Liver (tissue), 9 donors: ENCODE data around the gene ZMYND10. TPM values are rescaled to one million over a fixed set of nuclear protein-coding genes. Genes with fewer than 3 reads are reported as not detected.
"Not testable (repeated sequence)": the region's sequence is repeated elsewhere in the genome, so short reads cannot be mapped to it uniquely, and the experiment has no call there.

ENCODE experiments used
- DNase-seq: peaks from one replicate; pipeline ENCODE4 v3.0.0-alpha.2; 2017; ENCODE audit warnings: low spot score
- H3K27ac ChIP-seq, 2 donors: one replicate each; pipeline ENCODE4 v1.7.0; 2013; ENCODE audit warnings: inconsistent platforms in 2 of 2, low read length in 2 of 2, control low read depth in 1 of 2, low read depth in 1 of 2, mild to moderate bottlenecking in 1 of 2
- H3K27me3 ChIP-seq, 4 donors: one replicate each; pipeline versions ENCODE4 v1.6.1 to v1.7.0; 2013; ENCODE audit warnings: low read length in 3 of 4, inconsistent platforms in 1 of 4, mild to moderate bottlenecking in 1 of 4, moderate library complexity in 1 of 4; ENCODE audit not compliant: control insufficient read depth in 4 of 4, insufficient read depth in 4 of 4
- H3K36me3 ChIP-seq, 4 donors: one replicate each; pipeline versions ENCODE4 v1.6.1 to v1.7.0; 2013; ENCODE audit warnings: low read length in 3 of 4, mild to moderate bottlenecking in 3 of 4, low read depth in 1 of 4, moderate library complexity in 1 of 4; ENCODE audit not compliant: control insufficient read depth in 4 of 4, insufficient read depth in 3 of 4
- H3K4me1 ChIP-seq, 4 donors: one replicate each; pipeline versions ENCODE4 v1.6.1 to v1.7.0; 2013; ENCODE audit warnings: low read length in 3 of 4, mild to moderate bottlenecking in 3 of 4, moderate library complexity in 1 of 4; ENCODE audit not compliant: control insufficient read depth in 4 of 4, insufficient read depth in 4 of 4
- H3K4me3 ChIP-seq, 3 donors: one replicate each; pipeline versions ENCODE4 v1.6.1 to v1.7.0; 2013; ENCODE audit warnings: low read length in 3 of 3, control low read depth in 1 of 3, low read depth in 1 of 3, mild to moderate bottlenecking in 1 of 3
- H3K9ac ChIP-seq, 2 donors: one replicate each; pipeline ENCODE4 v1.7.0; 2013; ENCODE audit warnings: low read length in 2 of 2, mild to moderate bottlenecking in 2 of 2, moderate library complexity in 2 of 2, control low read depth in 1 of 2, low read depth in 1 of 2
- H3K9me3 ChIP-seq, 4 donors: one replicate each; pipeline versions ENCODE4 v1.6.1 to v1.7.0; 2013; ENCODE audit warnings: low read length in 3 of 4; ENCODE audit not compliant: control insufficient read depth in 4 of 4
- ATF3 ChIP-seq: IDR thresholded peaks from 2 replicates; pipeline ENCODE4 v1.6.1; 2016; ENCODE audit warnings: antibody characterized with exemption
- CTCF ChIP-seq: fragments of 150-350 bp; IDR thresholded peaks from 2 replicates; pipeline ENCODE4 v1.5.1; 2017; ENCODE audit warnings: improper control_type of control experiment, low read depth, low read length; ENCODE audit not compliant: missing input control
- EGR1 ChIP-seq, 2 donors: IDR thresholded peaks; 2 replicates each; pipeline ENCODE4 v1.6.1; 2016 to 2018; ENCODE audit warnings: antibody characterized with exemption in 2 of 2, low read depth in 2 of 2
- FOXA1 ChIP-seq: IDR thresholded peaks from 2 replicates; pipeline ENCODE4 v1.6.1; 2016; ENCODE audit warnings: antibody characterized with exemption
- FOXA2 ChIP-seq: IDR thresholded peaks from 2 replicates; pipeline ENCODE4 v1.6.1; 2016; ENCODE audit warnings: antibody characterized with exemption
- GABPA ChIP-seq, 2 donors: IDR thresholded peaks in 1 of 2; conservative IDR thresholded peaks in 1 of 2; 2 replicates each; pipeline ENCODE4 v1.6.1; 2016; ENCODE audit warnings: antibody characterized with exemption in 2 of 2, mild to moderate bottlenecking in 1 of 2, moderate library complexity in 1 of 2
- HNF4A ChIP-seq, 2 donors: conservative IDR thresholded peaks; 2 replicates each; pipeline ENCODE4 v1.6.1; 2016; ENCODE audit warnings: antibody characterized with exemption in 2 of 2, mild to moderate bottlenecking in 2 of 2
- HNF4G ChIP-seq: IDR thresholded peaks from 2 replicates; pipeline ENCODE4 v1.6.1; 2016; ENCODE audit warnings: antibody characterized with exemption
- JUND ChIP-seq, 2 donors: IDR thresholded peaks; 2 replicates each; pipeline ENCODE4 v1.6.1; 2016; ENCODE audit warnings: antibody characterized with exemption in 2 of 2
- MAX ChIP-seq: IDR thresholded peaks from 2 replicates; pipeline ENCODE4 v1.6.1; 2016; ENCODE audit warnings: antibody characterized with exemption
- NR2F2 ChIP-seq: IDR thresholded peaks from 2 replicates; pipeline ENCODE4 v1.6.1; 2016; ENCODE audit warnings: antibody characterized with exemption
- RAD21 ChIP-seq, 2 donors: IDR thresholded peaks; 2 replicates each; pipeline ENCODE4 v1.6.1; 2016; ENCODE audit warnings: antibody characterized with exemption in 2 of 2, mild to moderate bottlenecking in 2 of 2
- REST ChIP-seq: IDR thresholded peaks from 2 replicates; pipeline ENCODE4 v1.6.1; 2016; ENCODE audit warnings: antibody characterized with exemption, mild to moderate bottlenecking
- RXRA ChIP-seq, 2 donors: IDR thresholded peaks; 2 replicates each; pipeline ENCODE4 v1.6.1; 2017 to 2018; ENCODE audit warnings: antibody characterized with exemption in 2 of 2, mild to moderate bottlenecking in 1 of 2
- SP1 ChIP-seq: IDR thresholded peaks from 2 replicates; pipeline ENCODE4 v1.6.1; 2018; ENCODE audit warnings: antibody characterized with exemption, mild to moderate bottlenecking
- TAF1 ChIP-seq: conservative IDR thresholded peaks from 2 replicates; pipeline ENCODE4 v1.6.1; 2016; ENCODE audit warnings: antibody characterized with exemption, mild to moderate bottlenecking
- YY1 ChIP-seq: IDR thresholded peaks from 2 replicates; pipeline ENCODE4 v1.6.1; 2016; ENCODE audit warnings: antibody characterized with exemption, mild to moderate bottlenecking
- ZBTB33 ChIP-seq: IDR thresholded peaks from 2 replicates; pipeline ENCODE4 v1.6.1; 2016; ENCODE audit warnings: antibody characterized with exemption
- WGBS: extraction: QIAGEN DNeasy Blood & Tissue Kit; methylation state at CpG from one replicate; pipeline ENCODE4 v1.1.7; 2013; 5-methylcytosine and 5-hydroxymethylcytosine counted together
- polyA plus RNA-seq, 2 donors: library from polyadenylated mRNA; stranded (reverse) in 1 of 2; unstranded in 1 of 2; fragments of 200-250 nt in 1 of 2; fragments of >200 nt in 1 of 2; fragmentation: Nextera tagmentation in 1 of 2; extraction: Ambion mirVana in 1 of 2; gene quantifications; one replicate each; pipeline versions ENCODE4 v1.2.1 to v1.2.3, GENCODE V29; 2013 to 2015
- total RNA-seq, 2 donors: library from RNA; depleted of rRNA; stranded (reverse); fragments of >200 nt; gene quantifications; one replicate each; pipeline ENCODE4 v1.2.3, GENCODE V29; 2014
- donor health status: healthy.
- donor health status: healthy.
- donor health status: healthy.
- donor health status: healthy.
- donor health status: healthy.

The ZMYND10 gene
- total and polyA plus RNA-seq, 4 donors, result 0.09 to 0.75 (median 0.27) TPM

GRCh38 chr3:50312041-50312440 is 33.5 kb downstream of the ZMYND10 start:
- H3K4me3 ChIP-seq, H3K27me3 ChIP-seq, DNase-seq, H3K27ac ChIP-seq, H3K9me3 ChIP-seq, H3K36me3 ChIP-seq, H3K9ac ChIP-seq: not testable (repeated sequence)
- peaks cover 6 to 11% (median 9%) of the 10 kb centered on the region in 4 donors for H3K4me1 ChIP-seq
- WGBS, result 94% methylated on average over 32 of the region's 32 CpGs

GRCh38 chr3:50304601-50305000 is 40.9 kb downstream of the ZMYND10 start:
- Histone ChIP-seq H3K9me3 (no peaks in the 10 kb centered on the region), H3K36me3 (peaks cover 0 to 3% (median 0%) of the 10 kb centered on the region in 4 donors), H3K27ac (no peak overlapping the region), H3K27me3 (no peaks in the 10 kb centered on the region), H3K4me1 (peaks cover 12 to 39% (median 24%) of the 10 kb centered on the region in 4 donors), H3K9ac (no peak overlapping the region), H3K4me3 (no peak overlapping the region)
- DNase-seq, result no peak
- no peak for TF ChIP-seq MAX
- no peak for TF ChIP-seq JUND (IDR thresholded peaks at IDR 0.05)
- no peak for TF ChIP-seq HNF4A (conservative IDR thresholded peaks at IDR 0.05)
- no peak for TF ChIP-seq TAF1
- no peak for TF ChIP-seq HNF4G
- TF ChIP-seq RXRA (IDR thresholded peaks at IDR 0.05), result no peak
- TF ChIP-seq ATF3, result no peak
- no peak for TF ChIP-seq ZBTB33
- no peak for TF ChIP-seq FOXA1
- no peak for TF ChIP-seq YY1
- TF ChIP-seq CTCF, result no peak
- TF ChIP-seq RAD21 (IDR thresholded peaks at IDR 0.05), result no peak
- TF ChIP-seq FOXA2, result no peak
- TF ChIP-seq NR2F2, result no peak
- no peak for TF ChIP-seq SP1
- no peak for TF ChIP-seq GABPA (IDR thresholded peaks at IDR 0.05 in 1 of 2, conservative IDR thresholded peaks at IDR 0.05 in 1 of 2)
- TF ChIP-seq EGR1 (IDR thresholded peaks at IDR 0.05; ENCODE audit: low read depth in 2 of 2), result no peak
- no peak for TF ChIP-seq REST
